ENCODE results near the gene SLC2A3. TPM values are rescaled to one million over a fixed set of nuclear protein-coding genes. Genes with fewer than 3 reads are reported as not detected.
"Not testable (repeated sequence)": the region's sequence is repeated elsewhere in the genome, so short reads cannot be mapped to it uniquely, and the experiment has no call there.

Gene SLC2A3
- total and polyA plus RNA-seq, 2 donors (not counting 3 experiments of a cell fraction or from before 2014, with no cell fraction given) = 13.9 to 20.8 TPM

DNA sequence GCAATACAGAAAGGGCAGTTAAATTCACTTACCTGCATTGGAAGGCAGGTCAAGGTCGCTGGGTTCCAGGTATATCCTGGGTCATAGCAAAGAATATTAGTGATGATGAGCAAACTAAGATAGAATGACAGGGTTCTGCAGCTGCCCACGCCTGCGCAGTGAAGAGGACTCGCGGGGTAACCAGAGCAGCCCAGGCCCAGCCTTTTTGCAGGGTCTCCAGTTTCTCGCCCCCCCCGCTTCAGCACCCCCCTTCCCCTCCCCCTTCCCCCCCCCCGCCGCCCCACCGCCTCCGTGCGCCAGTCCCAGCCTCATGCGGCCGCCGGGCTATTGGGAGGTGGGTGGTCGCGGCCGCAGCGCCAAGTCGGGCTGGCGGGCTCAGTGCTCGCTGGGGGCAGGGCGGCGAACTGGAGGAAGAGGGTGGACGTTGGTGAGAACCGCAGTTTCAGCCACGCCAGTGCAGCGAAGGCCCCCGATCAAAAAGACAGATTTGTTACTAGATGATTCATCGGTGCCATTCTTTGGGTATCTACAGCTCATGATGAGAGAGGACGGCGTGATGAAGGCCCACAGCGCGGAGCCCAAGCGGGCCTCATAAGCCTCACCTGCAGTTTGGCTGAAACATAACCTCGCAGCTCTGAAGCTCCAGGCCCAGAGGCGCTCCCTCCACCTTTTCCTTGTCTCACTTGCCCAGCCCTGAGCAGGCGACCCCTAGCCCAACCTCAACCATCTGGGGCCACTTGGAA, 20.2 kb downstream of the SLC2A3 start:
- no peaks in the 10 kb centered on the region for H3K27me3 ChIP-seq (ENCODE audit: control insufficient read depth in 2 of 2, insufficient read depth in 2 of 2, low read length in 2 of 2)
- H3K36me3 ChIP-seq (ENCODE audit: control insufficient read depth in 2 of 2, extremely low read depth in 1 of 2, insufficient read depth in 2 of 2, low read length in 2 of 2) = no peaks in the 10 kb centered on the region
- H3K4me1 ChIP-seq (ENCODE audit: control insufficient read depth, extremely low read depth, insufficient read depth, low read length) = no peaks in the 10 kb centered on the region
- no peak for TF ChIP-seq FOS (IDR thresholded peaks at IDR 0.05; ENCODE audit: borderline replicate concordance, insufficient read depth, low read length)
- no peak for TF ChIP-seq MAX (IDR thresholded peaks at IDR 0.05; ENCODE audit: insufficient read depth, insufficient read length)
- no peak for TF ChIP-seq CTCF (IDR thresholded peaks at IDR 0.05; ENCODE audit: extremely low read depth in 1 of 2, insufficient read depth in 1 of 2, low read depth in 1 of 2, low read length in 2 of 2)
- TF ChIP-seq GATA2 (IDR thresholded peaks at IDR 0.05; ENCODE audit: insufficient read depth, insufficient read length, low read depth, low read length) = no peak
- TF ChIP-seq POLR2AphosphoS5 (IDR thresholded peaks at IDR 0.05; ENCODE audit: insufficient read depth, low read depth, low read length) = no peak
- TF ChIP-seq JUN (IDR thresholded peaks at IDR 0.05; ENCODE audit: borderline replicate concordance, insufficient read depth, insufficient read length, low read depth) = no peak
- dilution Hi-C loops (cut with MboI; ENCODE audit: extremely low pct_ligation_motif_present, low sequenced_read_pairs) = no loop called here
- POLR2A ChIA-PET = no interaction called here
- no peak overlapping the region for H3K27ac ChIP-seq (ENCODE audit: insufficient read depth, low read depth, low read length)
- H3K9ac ChIP-seq (replicated peaks; ENCODE audit: extremely low read depth, insufficient read depth, low read length) = no peak overlapping the region
- DNase-seq (ENCODE audit: low read depth, low spot score) = no peak
- CTCF ChIA-PET = no interaction called here
- no peak overlapping the region for H3K4me3 ChIP-seq (replicated peaks in 1 of 3; ENCODE audit: insufficient read depth in 1 of 3, low read depth in 1 of 3, low read length in 3 of 3)
- no peaks in the 10 kb centered on the region for H3K79me2 ChIP-seq (ENCODE audit: control insufficient read depth, insufficient read depth, low read length)
- no peaks in the 10 kb centered on the region for H3K9me3 ChIP-seq (replicated peaks; ENCODE audit: control insufficient read depth, insufficient read depth, low read length)
- H4K20me1 ChIP-seq (replicated peaks; ENCODE audit: control insufficient read depth, extremely low read depth, insufficient read depth, low read length) = no peaks in the 10 kb centered on the region
- FAIRE-seq = no peak
- H2AFZ ChIP-seq (ENCODE audit: low read depth, low read length) = no peak overlapping the region
- no peak overlapping the region for H3K4me2 ChIP-seq (ENCODE audit: insufficient read depth, low read length)
- H3K9me1 ChIP-seq (replicated peaks; ENCODE audit: control insufficient read depth, extremely low read depth, insufficient read depth, low read length) = no peaks in the 10 kb centered on the region
- BruUV-seq (replicated peaks) = no TSS peak
- intact Hi-C loops (cut with micrococcal nuclease) = no loop called here

DNA sequence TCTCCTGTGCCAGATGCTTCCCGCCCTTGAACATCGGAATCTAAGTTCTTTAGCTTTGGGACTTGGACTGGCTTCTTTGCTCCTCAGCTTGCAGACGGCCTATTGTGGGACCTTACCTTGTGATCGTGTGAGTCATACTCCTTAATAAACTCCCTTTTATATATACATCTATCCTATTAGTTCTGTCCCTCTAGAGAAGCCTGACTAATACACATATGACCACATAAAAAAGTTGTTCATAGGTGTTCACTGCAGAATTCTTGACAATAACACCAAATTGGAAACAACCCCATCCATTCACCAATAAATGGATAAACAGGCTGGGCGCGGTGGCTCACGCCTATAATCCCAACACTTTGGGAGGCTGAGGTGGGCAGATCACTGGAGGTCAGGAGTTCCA, 25.9 kb downstream of the SLC2A3 start:
- POLR2A ChIA-PET; H3K4me2 ChIP-seq (ENCODE audit: insufficient read depth, low read length); H3K9ac ChIP-seq (replicated peaks; ENCODE audit: extremely low read depth, insufficient read depth, low read length); H2AFZ ChIP-seq (ENCODE audit: low read depth, low read length); H3K9me3 ChIP-seq (replicated peaks; ENCODE audit: control insufficient read depth, insufficient read depth, low read length); H3K36me3 ChIP-seq (ENCODE audit: control insufficient read depth in 2 of 2, extremely low read depth in 1 of 2, insufficient read depth in 2 of 2, low read length in 2 of 2); H3K4me3 ChIP-seq (replicated peaks in 1 of 3; ENCODE audit: insufficient read depth in 1 of 3, low read depth in 1 of 3, low read length in 3 of 3); H3K27ac ChIP-seq (ENCODE audit: insufficient read depth, low read depth, low read length); dilution Hi-C loops (cut with MboI; ENCODE audit: extremely low pct_ligation_motif_present, low sequenced_read_pairs); intact Hi-C loops (cut with micrococcal nuclease); H3K27me3 ChIP-seq (ENCODE audit: control insufficient read depth in 2 of 2, insufficient read depth in 2 of 2, low read length in 2 of 2); BruUV-seq (replicated peaks); H4K20me1 ChIP-seq (replicated peaks; ENCODE audit: control insufficient read depth, extremely low read depth, insufficient read depth, low read length); H3K9me1 ChIP-seq (replicated peaks; ENCODE audit: control insufficient read depth, extremely low read depth, insufficient read depth, low read length); H3K79me2 ChIP-seq (ENCODE audit: control insufficient read depth, insufficient read depth, low read length); DNase-seq (ENCODE audit: low read depth, low spot score); FAIRE-seq; H3K4me1 ChIP-seq (ENCODE audit: control insufficient read depth, extremely low read depth, insufficient read depth, low read length): not testable (repeated sequence)
- CTCF ChIA-PET = interaction anchor here (0.6 to 0.7 kb wide), 2 partner anchors 23 to 78 kb away, joined by 3 read pairs; no protein-coding TSS in a partner anchor
